HepG2 (cell line): ENCODE data around the gene ENG. TPM values are rescaled to one million over a fixed set of nuclear protein-coding genes. Genes with fewer than 3 reads are reported as not detected.

Experiments
- DNMT3B ChIP-seq: conservative IDR thresholded peaks from 2 replicates; pipeline ENCODE4 v1.6.1; 2016; ENCODE audit warnings: missing biosample characterization, control low read depth
- DR1 ChIP-seq: sonication (generic); formaldehyde crosslinking; IDR thresholded peaks from 2 replicates; pipeline ENCODE4 v1.8.0; 2021; ENCODE audit warnings: mild to moderate bottlenecking, missing genetic modification reagents, inconsistent platforms
- ISX ChIP-seq: sonication (generic); formaldehyde crosslinking; conservative IDR thresholded peaks from 2 replicates; pipeline ENCODE4 v1.5.0; 2020; ENCODE audit warnings: missing genetic modification reagents
- PAX8 ChIP-seq: sonication (generic); formaldehyde crosslinking; IDR thresholded peaks from 2 replicates; pipeline ENCODE4 v1.8.0; 2022; ENCODE audit warnings: mild to moderate bottlenecking, missing genetic modification reagents, borderline replicate concordance
- SIN3A ChIP-seq: IDR thresholded peaks from 2 replicates; pipeline ENCODE4 v1.6.1; 2011; ENCODE audit warnings: low read depth, mild to moderate bottlenecking, control low read depth, low read length, borderline replicate concordance
- ZNF124 ChIP-seq: sonication (generic); formaldehyde crosslinking; IDR thresholded peaks from 2 replicates; pipeline ENCODE4 v1.4.0; 2020; ENCODE audit warnings: missing genetic modification reagents
- ZNF441 ChIP-seq: sonication (generic); formaldehyde crosslinking; IDR thresholded peaks from 2 replicates; pipeline ENCODE4 v1.7.0; 2021; ENCODE audit warnings: missing genetic modification reagents, borderline replicate concordance
- ZNF564 ChIP-seq: sonication (generic); formaldehyde crosslinking; IDR thresholded peaks from 2 replicates; pipeline ENCODE4 v1.8.1; 2023; ENCODE audit warnings: mild to moderate bottlenecking, missing genetic modification reagents
- ZNF607 ChIP-seq: sonication (generic); formaldehyde crosslinking; IDR thresholded peaks from 2 replicates; pipeline ENCODE4 v1.5.1; 2020; ENCODE audit warnings: missing genetic modification reagents, mild to moderate bottlenecking, borderline replicate concordance
- ZNF619 ChIP-seq: sonication (generic); formaldehyde crosslinking; IDR thresholded peaks from 2 replicates; pipeline ENCODE4 v1.4.0; 2020; ENCODE audit warnings: mild to moderate bottlenecking, missing genetic modification reagents
- ZNF777 ChIP-seq: sonication (generic); formaldehyde crosslinking; IDR thresholded peaks from 2 replicates; pipeline ENCODE4 v1.4.0; 2020; ENCODE audit warnings: missing genetic modification reagents
- polyA plus RNA-seq, 8 experiments: library from polyadenylated mRNA; depleted of rRNA in 3 of 8; stranded (reverse) in 7 of 8; unstranded in 1 of 8; fragments of >200 nt; fragmentation: Illumina TruSeq in 4 of 8; extraction: Trizol in 4 of 8; gene quantifications; 2 replicates each; pipeline versions ENCODE4 v1.2.1 to v1.2.3, GENCODE V29; 2011 to 2016; ENCODE audit warnings: low read depth in 4 of 8, missing spikeins in 1 of 8, mixed read lengths in 1 of 8; ENCODE audit not compliant: insufficient read depth in 1 of 8
- total RNA-seq, 5 experiments: library from RNA; depleted of rRNA; stranded (reverse); fragments of >200 nt; fragmentation: Illumina TruSeq; extraction: Trizol; gene quantifications; 2 replicates each; pipeline ENCODE4 v1.2.3, GENCODE V29; 2016; ENCODE audit warnings: low read depth in 1 of 5
- TF ChIP-seq, protein P1 (sequence below): sonication (generic); formaldehyde crosslinking; IDR thresholded peaks from 2 replicates; pipeline ENCODE4 v1.5.0; 2020; ENCODE audit warnings: mild to moderate bottlenecking, missing genetic modification reagents, borderline replicate concordance
- TF ChIP-seq, protein P2 (sequence below): sonication (generic); formaldehyde crosslinking; IDR thresholded peaks from 2 replicates; pipeline ENCODE4 v1.5.1; 2020; ENCODE audit warnings: missing genetic modification reagents, mild to moderate bottlenecking, borderline replicate concordance
- TF ChIP-seq, protein P3 (sequence below): sonication (generic); formaldehyde crosslinking; IDR thresholded peaks from 2 replicates; pipeline ENCODE4 v1.8.0; 2022; ENCODE audit warnings: mild to moderate bottlenecking, missing genetic modification reagents, moderate library complexity
- TF ChIP-seq, protein P4 (sequence below): sonication (generic); formaldehyde crosslinking; IDR thresholded peaks from 2 replicates; pipeline ENCODE4 v1.4.0; 2020; ENCODE audit warnings: mild to moderate bottlenecking, missing genetic modification reagents
- TF ChIP-seq, protein P5 (sequence below): sonication (generic); formaldehyde crosslinking; IDR thresholded peaks from 2 replicates; pipeline ENCODE4 v1.4.0; 2020; ENCODE audit warnings: mild to moderate bottlenecking, missing genetic modification reagents, borderline replicate concordance

The ENG gene
- total and polyA plus RNA-seq, 2 of the 13 experiments (the other 11 are each of a cell fraction or from before 2014, with no cell fraction given): 0.02 to 1.1 TPM

DNA sequence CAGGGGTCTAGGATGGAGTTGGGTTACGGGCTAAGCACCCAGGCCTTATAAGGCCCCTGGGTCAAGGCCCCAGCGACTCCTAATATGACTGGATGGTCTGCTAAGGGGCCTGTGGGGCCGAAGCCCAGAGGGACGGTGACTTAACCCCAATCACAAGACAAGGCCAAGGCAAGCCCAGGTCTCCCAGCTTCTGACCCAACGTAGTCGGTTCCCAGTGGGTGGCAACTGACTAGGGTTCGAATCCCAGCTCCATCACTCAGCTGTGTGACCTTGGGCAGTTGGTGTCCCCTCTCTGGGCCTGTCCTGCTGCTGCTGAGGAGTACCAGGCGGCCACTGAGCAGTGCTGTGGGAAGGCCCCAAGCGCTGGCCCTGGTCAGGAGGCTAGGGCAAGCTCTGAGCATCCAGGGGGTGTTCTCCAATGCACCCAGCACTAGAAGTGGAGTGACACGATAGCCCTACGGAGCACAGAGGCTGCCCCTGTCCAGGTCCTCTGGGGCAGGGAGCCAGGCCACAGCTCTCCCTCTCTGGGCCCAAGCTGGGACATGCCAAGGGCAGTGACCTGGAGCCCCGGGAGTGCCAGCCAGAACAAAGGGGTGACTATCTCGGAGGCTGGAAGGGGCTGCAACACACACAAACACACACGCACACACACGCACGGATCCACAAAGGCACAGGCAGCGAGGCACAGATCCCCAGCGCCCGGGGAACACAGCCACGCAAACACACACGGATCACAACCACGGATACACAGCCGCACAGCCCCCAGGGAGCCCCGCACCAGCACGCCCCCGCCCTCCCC, 22.5 kb upstream of the ENG start (continued):
- TF ChIP-seq SIN3A (no peak), DNMT3B (CRISPR knock-in tag) (no peak), PAX8 (CRISPR knock-in tag) (no peak), ZNF564 (CRISPR knock-in tag) (peak; percentile 20; the same call in 1 of the 2 replicates), ZNF777 (CRISPR knock-in tag) (0 out of 2 replicates have a peak, but pooled peaks have one; percentile 1), ZNF441 (CRISPR knock-in tag) (no peak), DR1 (CRISPR knock-in tag) (0 out of 2 replicates have a peak, but pooled peaks have one; percentile 20), ZNF124 (CRISPR knock-in tag) (no peak), ZNF607 (CRISPR knock-in tag) (0 out of 2 replicates have a peak, but pooled peaks have one; percentile 30), ZNF619 (CRISPR knock-in tag) (no peak), ISX (CRISPR knock-in tag) (no peak)
- TF ChIP-seq, protein P1, sequence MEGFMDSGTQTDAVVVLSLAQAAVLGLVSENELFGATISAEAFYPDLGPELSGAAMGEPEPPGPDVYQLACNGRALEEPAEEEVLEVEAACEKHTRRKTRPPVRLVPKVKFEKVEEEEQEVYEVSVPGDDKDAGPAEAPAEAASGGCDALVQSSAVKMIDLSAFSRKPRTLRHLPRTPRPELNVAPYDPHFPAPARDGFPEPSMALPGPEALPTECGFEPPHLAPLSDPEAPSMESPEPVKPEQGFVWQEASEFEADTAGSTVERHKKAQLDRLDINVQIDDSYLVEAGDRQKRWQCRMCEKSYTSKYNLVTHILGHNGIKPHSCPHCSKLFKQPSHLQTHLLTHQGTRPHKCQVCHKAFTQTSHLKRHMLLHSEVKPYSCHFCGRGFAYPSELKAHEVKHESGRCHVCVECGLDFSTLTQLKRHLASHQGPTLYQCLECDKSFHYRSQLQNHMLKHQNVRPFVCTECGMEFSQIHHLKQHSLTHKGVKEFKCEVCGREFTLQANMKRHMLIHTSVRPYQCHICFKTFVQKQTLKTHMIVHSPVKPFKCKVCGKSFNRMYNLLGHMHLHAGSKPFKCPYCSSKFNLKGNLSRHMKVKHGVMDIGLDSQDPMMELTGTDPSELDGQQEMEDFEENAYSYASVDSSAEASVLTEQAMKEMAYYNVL (CRISPR knock-in tag): 0 out of 2 replicates have a peak, but pooled peaks have one; percentile 38
- TF ChIP-seq, protein P2, sequence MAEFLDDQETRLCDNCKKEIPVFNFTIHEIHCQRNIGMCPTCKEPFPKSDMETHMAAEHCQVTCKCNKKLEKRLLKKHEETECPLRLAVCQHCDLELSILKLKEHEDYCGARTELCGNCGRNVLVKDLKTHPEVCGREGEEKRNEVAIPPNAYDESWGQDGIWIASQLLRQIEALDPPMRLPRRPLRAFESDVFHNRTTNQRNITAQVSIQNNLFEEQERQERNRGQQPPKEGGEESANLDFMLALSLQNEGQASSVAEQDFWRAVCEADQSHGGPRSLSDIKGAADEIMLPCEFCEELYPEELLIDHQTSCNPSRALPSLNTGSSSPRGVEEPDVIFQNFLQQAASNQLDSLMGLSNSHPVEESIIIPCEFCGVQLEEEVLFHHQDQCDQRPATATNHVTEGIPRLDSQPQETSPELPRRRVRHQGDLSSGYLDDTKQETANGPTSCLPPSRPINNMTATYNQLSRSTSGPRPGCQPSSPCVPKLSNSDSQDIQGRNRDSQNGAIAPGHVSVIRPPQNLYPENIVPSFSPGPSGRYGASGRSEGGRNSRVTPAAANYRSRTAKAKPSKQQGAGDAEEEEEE (CRISPR knock-in tag): no peak
- TF ChIP-seq, protein P3, sequence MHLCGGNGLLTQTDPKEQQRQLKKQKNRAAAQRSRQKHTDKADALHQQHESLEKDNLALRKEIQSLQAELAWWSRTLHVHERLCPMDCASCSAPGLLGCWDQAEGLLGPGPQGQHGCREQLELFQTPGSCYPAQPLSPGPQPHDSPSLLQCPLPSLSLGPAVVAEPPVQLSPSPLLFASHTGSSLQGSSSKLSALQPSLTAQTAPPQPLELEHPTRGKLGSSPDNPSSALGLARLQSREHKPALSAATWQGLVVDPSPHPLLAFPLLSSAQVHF (CRISPR knock-in tag): no peak
- TF ChIP-seq, protein P4, sequence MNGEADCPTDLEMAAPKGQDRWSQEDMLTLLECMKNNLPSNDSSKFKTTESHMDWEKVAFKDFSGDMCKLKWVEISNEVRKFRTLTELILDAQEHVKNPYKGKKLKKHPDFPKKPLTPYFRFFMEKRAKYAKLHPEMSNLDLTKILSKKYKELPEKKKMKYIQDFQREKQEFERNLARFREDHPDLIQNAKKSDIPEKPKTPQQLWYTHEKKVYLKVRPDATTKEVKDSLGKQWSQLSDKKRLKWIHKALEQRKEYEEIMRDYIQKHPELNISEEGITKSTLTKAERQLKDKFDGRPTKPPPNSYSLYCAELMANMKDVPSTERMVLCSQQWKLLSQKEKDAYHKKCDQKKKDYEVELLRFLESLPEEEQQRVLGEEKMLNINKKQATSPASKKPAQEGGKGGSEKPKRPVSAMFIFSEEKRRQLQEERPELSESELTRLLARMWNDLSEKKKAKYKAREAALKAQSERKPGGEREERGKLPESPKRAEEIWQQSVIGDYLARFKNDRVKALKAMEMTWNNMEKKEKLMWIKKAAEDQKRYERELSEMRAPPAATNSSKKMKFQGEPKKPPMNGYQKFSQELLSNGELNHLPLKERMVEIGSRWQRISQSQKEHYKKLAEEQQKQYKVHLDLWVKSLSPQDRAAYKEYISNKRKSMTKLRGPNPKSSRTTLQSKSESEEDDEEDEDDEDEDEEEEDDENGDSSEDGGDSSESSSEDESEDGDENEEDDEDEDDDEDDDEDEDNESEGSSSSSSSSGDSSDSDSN (CRISPR knock-in tag): peak; percentile 19; the same call in 1 of the 2 replicates
- TF ChIP-seq, protein P5, sequence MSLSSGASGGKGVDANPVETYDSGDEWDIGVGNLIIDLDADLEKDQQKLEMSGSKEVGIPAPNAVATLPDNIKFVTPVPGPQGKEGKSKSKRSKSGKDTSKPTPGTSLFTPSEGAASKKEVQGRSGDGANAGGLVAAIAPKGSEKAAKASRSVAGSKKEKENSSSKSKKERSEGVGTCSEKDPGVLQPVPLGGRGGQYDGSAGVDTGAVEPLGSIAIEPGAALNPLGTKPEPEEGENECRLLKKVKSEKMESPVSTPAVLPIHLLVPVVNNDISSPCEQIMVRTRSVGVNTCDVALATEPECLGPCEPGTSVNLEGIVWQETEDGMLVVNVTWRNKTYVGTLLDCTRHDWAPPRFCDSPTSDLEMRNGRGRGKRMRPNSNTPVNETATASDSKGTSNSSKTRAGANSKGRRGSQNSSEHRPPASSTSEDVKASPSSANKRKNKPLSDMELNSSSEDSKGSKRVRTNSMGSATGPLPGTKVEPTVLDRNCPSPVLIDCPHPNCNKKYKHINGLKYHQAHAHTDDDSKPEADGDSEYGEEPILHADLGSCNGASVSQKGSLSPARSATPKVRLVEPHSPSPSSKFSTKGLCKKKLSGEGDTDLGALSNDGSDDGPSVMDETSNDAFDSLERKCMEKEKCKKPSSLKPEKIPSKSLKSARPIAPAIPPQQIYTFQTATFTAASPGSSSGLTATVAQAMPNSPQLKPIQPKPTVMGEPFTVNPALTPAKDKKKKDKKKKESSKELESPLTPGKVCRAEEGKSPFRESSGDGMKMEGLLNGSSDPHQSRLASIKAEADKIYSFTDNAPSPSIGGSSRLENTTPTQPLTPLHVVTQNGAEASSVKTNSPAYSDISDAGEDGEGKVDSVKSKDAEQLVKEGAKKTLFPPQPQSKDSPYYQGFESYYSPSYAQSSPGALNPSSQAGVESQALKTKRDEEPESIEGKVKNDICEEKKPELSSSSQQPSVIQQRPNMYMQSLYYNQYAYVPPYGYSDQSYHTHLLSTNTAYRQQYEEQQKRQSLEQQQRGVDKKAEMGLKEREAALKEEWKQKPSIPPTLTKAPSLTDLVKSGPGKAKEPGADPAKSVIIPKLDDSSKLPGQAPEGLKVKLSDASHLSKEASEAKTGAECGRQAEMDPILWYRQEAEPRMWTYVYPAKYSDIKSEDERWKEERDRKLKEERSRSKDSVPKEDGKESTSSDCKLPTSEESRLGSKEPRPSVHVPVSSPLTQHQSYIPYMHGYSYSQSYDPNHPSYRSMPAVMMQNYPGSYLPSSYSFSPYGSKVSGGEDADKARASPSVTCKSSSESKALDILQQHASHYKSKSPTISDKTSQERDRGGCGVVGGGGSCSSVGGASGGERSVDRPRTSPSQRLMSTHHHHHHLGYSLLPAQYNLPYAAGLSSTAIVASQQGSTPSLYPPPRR (CRISPR knock-in tag): no peak
